ENCODE measurements around the gene MYO9B. TPM values are rescaled to one million over a fixed set of nuclear protein-coding genes. Genes with fewer than 3 reads are reported as not detected.

The MYO9B gene
- total and polyA plus RNA-seq, 2 of the 13 experiments (the other 11 are each of a cell fraction or from before 2014, with no cell fraction given): 18.0 to 18.3 TPM

DNA sequence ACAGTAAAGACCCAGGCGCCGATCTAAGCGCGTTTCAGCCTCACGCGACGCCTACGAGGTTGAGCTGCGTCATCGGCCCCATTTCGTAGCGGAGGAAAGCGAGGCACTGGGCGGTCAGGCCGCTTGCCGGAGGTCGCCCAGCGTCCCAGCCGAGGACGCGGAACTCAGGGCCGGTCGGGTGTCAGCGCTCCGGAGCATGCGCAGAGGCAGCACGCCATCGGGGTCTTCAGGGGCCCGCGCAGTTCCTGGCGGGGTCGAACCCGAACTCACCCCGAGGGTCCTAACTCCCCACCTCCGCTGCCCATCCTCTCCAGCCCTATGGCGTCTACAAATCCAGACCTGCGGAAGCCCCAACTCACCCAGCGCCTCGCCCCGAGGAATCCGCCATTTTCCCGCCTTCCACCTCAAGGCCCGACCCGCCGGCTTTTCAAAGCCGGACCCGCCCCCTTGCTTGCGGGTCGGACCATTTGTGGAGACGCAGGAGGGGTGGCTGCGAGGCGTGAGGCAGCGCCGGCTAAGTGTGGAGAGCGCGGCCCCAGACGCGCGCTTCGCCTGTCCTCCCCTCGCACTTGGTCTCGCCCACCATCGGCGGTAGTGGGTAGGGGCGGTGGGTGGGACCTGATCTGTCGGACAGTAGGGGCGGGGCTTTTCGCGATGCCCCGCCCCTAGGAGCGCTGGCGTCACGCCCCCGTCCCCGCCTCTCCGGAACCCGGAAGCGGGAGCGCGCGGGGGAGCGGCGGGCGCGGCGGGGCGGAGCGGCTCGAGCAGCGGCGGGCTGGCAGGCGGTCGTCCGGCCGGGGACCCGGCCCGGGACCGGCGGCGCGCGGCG is at the start of gene MYO9B, which contains the start of gene HAUS8 (continued):
- TF ChIP-seq, protein P1, sequence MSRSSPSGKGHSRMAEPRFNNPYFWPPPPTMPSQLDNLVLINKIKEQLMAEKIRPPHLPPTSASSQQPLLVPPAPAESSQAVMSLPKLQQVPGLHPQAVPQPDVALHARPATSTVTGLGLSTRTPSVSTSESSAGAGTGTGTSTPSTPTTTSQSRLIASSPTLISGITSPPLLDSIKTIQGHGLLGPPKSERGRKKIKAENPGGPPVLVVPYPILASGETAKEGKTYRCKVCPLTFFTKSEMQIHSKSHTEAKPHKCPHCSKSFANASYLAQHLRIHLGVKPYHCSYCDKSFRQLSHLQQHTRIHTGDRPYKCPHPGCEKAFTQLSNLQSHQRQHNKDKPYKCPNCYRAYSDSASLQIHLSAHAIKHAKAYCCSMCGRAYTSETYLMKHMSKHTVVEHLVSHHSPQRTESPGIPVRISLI (CRISPR knock-in tag; IDR thresholded peaks at IDR 0.05; ENCODE audit: borderline replicate concordance): no peak; the same call in 1 of the 2 replicates
- TF ChIP-seq, protein P2, sequence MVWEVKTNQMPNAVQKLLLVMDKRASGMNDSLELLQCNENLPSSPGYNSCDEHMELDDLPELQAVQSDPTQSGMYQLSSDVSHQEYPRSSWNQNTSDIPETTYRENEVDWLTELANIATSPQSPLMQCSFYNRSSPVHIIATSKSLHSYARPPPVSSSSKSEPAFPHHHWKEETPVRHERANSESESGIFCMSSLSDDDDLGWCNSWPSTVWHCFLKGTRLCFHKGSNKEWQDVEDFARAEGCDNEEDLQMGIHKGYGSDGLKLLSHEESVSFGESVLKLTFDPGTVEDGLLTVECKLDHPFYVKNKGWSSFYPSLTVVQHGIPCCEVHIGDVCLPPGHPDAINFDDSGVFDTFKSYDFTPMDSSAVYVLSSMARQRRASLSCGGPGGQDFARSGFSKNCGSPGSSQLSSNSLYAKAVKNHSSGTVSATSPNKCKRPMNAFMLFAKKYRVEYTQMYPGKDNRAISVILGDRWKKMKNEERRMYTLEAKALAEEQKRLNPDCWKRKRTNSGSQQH (CRISPR knock-in tag; IDR thresholded peaks at IDR 0.05; ENCODE audit: low read depth): peak; percentile 88; the same call in 1 of the 2 replicates
- TF ChIP-seq RORA (CRISPR knock-in tag; IDR thresholded peaks at IDR 0.05) (no peak), ZNF749 (CRISPR knock-in tag; IDR thresholded peaks at IDR 0.05; ENCODE audit: borderline replicate concordance) (peak; percentile 95; the same call in 1 of the 2 replicates), ZFX (CRISPR knock-in tag; IDR thresholded peaks at IDR 0.05; ENCODE audit: low read depth) (peak; percentile 73), ZNF556 (CRISPR knock-in tag; IDR thresholded peaks at IDR 0.05; ENCODE audit: borderline replicate concordance) (peak; percentile 32; the same call in 1 of the 2 replicates), FOXC1 (CRISPR knock-in tag; IDR thresholded peaks at IDR 0.05; ENCODE audit: borderline replicate concordance) (peak; percentile 58; the same call in 1 of the 2 replicates), ZNF10 (CRISPR knock-in tag; IDR thresholded peaks at IDR 0.05; ENCODE audit: borderline replicate concordance, low read depth) (no peak), ARHGAP35 (CRISPR knock-in tag; IDR thresholded peaks at IDR 0.05; ENCODE audit: borderline replicate concordance) (peak; percentile 47; the same call in 1 of the 2 replicates), ZNF614 (CRISPR knock-in tag; IDR thresholded peaks at IDR 0.05; ENCODE audit: borderline replicate concordance) (peak; percentile 72; the same call in 1 of the 2 replicates), ZFY (CRISPR knock-in tag; IDR thresholded peaks at IDR 0.05) (peak; percentile 80), NCOA2 (CRISPR knock-in tag; IDR thresholded peaks at IDR 0.05) (0 out of 2 replicates have a peak, but pooled peaks have one; percentile 11), U2AF1 (optimal IDR thresholded peaks at IDR 0.05; ENCODE audit: low read depth, low read length) (peak; percentile 65)
- TF ChIP-seq, protein P3, sequence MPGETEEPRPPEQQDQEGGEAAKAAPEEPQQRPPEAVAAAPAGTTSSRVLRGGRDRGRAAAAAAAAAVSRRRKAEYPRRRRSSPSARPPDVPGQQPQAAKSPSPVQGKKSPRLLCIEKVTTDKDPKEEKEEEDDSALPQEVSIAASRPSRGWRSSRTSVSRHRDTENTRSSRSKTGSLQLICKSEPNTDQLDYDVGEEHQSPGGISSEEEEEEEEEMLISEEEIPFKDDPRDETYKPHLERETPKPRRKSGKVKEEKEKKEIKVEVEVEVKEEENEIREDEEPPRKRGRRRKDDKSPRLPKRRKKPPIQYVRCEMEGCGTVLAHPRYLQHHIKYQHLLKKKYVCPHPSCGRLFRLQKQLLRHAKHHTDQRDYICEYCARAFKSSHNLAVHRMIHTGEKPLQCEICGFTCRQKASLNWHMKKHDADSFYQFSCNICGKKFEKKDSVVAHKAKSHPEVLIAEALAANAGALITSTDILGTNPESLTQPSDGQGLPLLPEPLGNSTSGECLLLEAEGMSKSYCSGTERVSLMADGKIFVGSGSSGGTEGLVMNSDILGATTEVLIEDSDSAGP (CRISPR knock-in tag; IDR thresholded peaks at IDR 0.05; ENCODE audit: borderline replicate concordance): peak; percentile 74; the same call in 1 of the 2 replicates
- TF ChIP-seq, protein P4, sequence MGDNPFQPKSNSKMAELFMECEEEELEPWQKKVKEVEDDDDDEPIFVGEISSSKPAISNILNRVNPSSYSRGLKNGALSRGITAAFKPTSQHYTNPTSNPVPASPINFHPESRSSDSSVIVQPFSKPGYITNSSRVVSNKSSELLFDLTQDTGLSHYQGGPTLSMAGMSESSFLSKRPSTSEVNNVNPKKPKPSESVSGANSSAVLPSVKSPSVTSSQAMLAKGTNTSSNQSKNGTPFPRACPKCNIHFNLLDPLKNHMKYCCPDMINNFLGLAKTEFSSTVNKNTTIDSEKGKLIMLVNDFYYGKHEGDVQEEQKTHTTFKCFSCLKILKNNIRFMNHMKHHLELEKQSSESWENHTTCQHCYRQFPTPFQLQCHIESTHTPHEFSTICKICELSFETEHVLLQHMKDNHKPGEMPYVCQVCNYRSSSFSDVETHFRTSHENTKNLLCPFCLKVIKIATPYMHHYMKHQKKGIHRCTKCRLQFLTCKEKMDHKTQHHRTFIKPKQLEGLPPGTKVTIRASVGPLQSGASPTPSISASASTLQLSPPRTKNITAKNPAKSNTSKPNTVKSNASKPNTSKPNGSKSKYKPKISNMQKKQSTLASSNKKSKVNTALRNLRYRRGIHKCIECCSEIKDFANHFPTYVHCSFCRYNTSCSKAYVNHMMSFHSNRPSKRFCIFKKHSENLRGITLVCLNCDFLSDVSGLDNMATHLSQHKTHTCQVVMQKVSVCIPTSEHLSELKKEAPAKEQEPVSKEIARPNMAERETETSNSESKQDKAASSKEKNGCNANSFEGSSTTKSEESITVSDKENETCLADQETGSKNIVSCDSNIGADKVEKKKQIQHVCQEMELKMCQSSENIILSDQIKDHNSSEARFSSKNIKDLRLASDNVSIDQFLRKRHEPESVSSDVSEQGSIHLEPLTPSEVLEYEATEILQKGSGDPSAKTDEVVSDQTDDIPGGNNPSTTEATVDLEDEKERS (CRISPR knock-in tag; IDR thresholded peaks at IDR 0.05): peak; percentile 57
- TF ChIP-seq, protein P5, sequence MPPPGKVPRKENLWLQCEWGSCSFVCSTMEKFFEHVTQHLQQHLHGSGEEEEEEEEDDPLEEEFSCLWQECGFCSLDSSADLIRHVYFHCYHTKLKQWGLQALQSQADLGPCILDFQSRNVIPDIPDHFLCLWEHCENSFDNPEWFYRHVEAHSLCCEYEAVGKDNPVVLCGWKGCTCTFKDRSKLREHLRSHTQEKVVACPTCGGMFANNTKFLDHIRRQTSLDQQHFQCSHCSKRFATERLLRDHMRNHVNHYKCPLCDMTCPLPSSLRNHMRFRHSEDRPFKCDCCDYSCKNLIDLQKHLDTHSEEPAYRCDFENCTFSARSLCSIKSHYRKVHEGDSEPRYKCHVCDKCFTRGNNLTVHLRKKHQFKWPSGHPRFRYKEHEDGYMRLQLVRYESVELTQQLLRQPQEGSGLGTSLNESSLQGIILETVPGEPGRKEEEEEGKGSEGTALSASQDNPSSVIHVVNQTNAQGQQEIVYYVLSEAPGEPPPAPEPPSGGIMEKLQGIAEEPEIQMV (CRISPR knock-in tag; IDR thresholded peaks at IDR 0.05; ENCODE audit: low read depth): no peak; the same call in 1 of the 2 replicates
- TF ChIP-seq, protein P6, sequence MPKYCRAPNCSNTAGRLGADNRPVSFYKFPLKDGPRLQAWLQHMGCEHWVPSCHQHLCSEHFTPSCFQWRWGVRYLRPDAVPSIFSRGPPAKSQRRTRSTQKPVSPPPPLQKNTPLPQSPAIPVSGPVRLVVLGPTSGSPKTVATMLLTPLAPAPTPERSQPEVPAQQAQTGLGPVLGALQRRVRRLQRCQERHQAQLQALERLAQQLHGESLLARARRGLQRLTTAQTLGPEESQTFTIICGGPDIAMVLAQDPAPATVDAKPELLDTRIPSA (CRISPR knock-in tag; IDR thresholded peaks at IDR 0.05; ENCODE audit: borderline replicate concordance): no peak
